Stimulated activated CD8-positive, alpha-beta memory T cell treated with anti-CD3 and anti-CD28 coated beads, Interleukin-7, amount 100 ng/mL, for 48 hours (primary cell): Measurements from ENCODE around the gene GORASP2.
"Not testable (repeated sequence)": the region's sequence is repeated elsewhere in the genome, so short reads cannot be mapped to it uniquely, and the experiment has no call there.

Experiments used
- DNase-seq, 2 donors: peaks; one replicate each; pipeline ENCODE4 v3.0.0-alpha.2; 2020; ENCODE audit warnings: low read depth in 1 of 2; ENCODE audit errors: extremely low read depth in 1 of 2

The GORASP2 gene

GRCh38 chr2:170928824-170929685, at the start of gene GORASP2:
Gene GORASP2, plus strand, starts transcription at chr2:170929253. Its CDS starts 88 bp downstream, at chr2:170929341.
- DNase-seq = peak; percentile 94 to 98

- DNase-seq = no peak
These were observed 47.2 kb upstream of the GORASP2 start for GRCh38 chr2:170881840-170882239.

GRCh38 chr2:170882758-170883157, 46.3 kb upstream of the GORASP2 start:
- DNase-seq = no peak

GRCh38 chr2:170883683-170884082, 45.4 kb upstream of the GORASP2 start:
- no peak for DNase-seq

GRCh38 chr2:170885130-170885791, 43.8 kb upstream of the GORASP2 start:
- DNase-seq = no peak

- no peak for DNase-seq
These were observed 42.7 kb upstream of the GORASP2 start for GRCh38 chr2:170886386-170886785.

GRCh38 chr2:170887496-170887895, 41.6 kb upstream of the GORASP2 start:
- DNase-seq = no peak

- no peak for DNase-seq
These were observed 41.2 kb upstream of the GORASP2 start for GRCh38 chr2:170887896-170888295.

GRCh38 chr2:170891893-170892292, 37.2 kb upstream of the GORASP2 start:
- no peak for DNase-seq

- no peak for DNase-seq
These were observed 36.6 kb upstream of the GORASP2 start for GRCh38 chr2:170892391-170892951.

GRCh38 chr2:170895023-170895757, 33.9 kb upstream of the GORASP2 start:
- DNase-seq = no peak

- DNase-seq = no peak
These were observed 32.4 kb upstream of the GORASP2 start for GRCh38 chr2:170896622-170897021.

GRCh38 chr2:170897108-170897507, 31.9 kb upstream of the GORASP2 start:
- no peak for DNase-seq

- no peak for DNase-seq
These were observed 23.2 kb upstream of the GORASP2 start for GRCh38 chr2:170905864-170906263.

- DNase-seq = no peak
These were observed 17.7 kb upstream of the GORASP2 start for GRCh38 chr2:170911314-170911889.

- not testable (repeated sequence) for DNase-seq
These were observed 13.9 kb upstream of the GORASP2 start for GRCh38 chr2:170914994-170915666.

- no peak for DNase-seq
These were observed 11.7 kb upstream of the GORASP2 start for GRCh38 chr2:170917219-170917913.

- no peak for DNase-seq
These were observed 11.1 kb upstream of the GORASP2 start for GRCh38 chr2:170917957-170918356.

- not testable (repeated sequence) for DNase-seq
These were observed 7.2 kb upstream of the GORASP2 start for GRCh38 chr2:170921873-170922272.
